ENCODE results near the gene DCP1A.
"Not testable (repeated sequence)": the region's sequence is repeated elsewhere in the genome, so short reads cannot be mapped to it uniquely, and the experiment has no call there.

The DCP1A gene

GRCh38 chr3:53347261-53348064 is at the start of gene DCP1A:
Gene DCP1A, minus strand, starts transcription at chr3:53347543. Its CDS starts 26 bp downstream, at chr3:53347517.
- peak; percentile 14 for FAIRE-seq

GRCh38 chr3:53384465-53385423 is 37.4 kb upstream of the DCP1A start:
- FAIRE-seq = no peak

- no peak for FAIRE-seq
Observed at GRCh38 chr3:53382106-53382505, 34.8 kb upstream of the DCP1A start.

GRCh38 chr3:53380306-53380705 is 33.0 kb upstream of the DCP1A start:
- FAIRE-seq = no peak

- FAIRE-seq = no peak
Observed at GRCh38 chr3:53379898-53380297, 32.6 kb upstream of the DCP1A start.

GRCh38 chr3:53377794-53378193 is 30.5 kb upstream of the DCP1A start:
- no peak for FAIRE-seq

GRCh38 chr3:53376679-53377078 is 29.3 kb upstream of the DCP1A start:
- no peak for FAIRE-seq

- peak; percentile 51 for FAIRE-seq
Observed at GRCh38 chr3:53375019-53375418, 27.7 kb upstream of the DCP1A start.

- FAIRE-seq = not testable (repeated sequence)
Observed at GRCh38 chr3:53370719-53371118, 23.4 kb upstream of the DCP1A start.

GRCh38 chr3:53361852-53362251 is 14.5 kb upstream of the DCP1A start:
- FAIRE-seq = no peak

GRCh38 chr3:53357458-53357857 is 10.1 kb upstream of the DCP1A start:
- no peak for FAIRE-seq

GRCh38 chr3:53354945-53355498 is 7.7 kb upstream of the DCP1A start:
- no peak for FAIRE-seq

- no peak for FAIRE-seq
Observed at GRCh38 chr3:53353202-53353601, 5.9 kb upstream of the DCP1A start.

GRCh38 chr3:53350652-53351051 is 3.3 kb upstream of the DCP1A start:
- FAIRE-seq = no peak

GRCh38 chr3:53348118-53348517 is 775 bp upstream of the DCP1A start:
- not testable (repeated sequence) for FAIRE-seq

GRCh38 chr3:53346922-53347260 is 452 bp downstream of the DCP1A start:
- no peak for FAIRE-seq

- no peak for FAIRE-seq
Observed at GRCh38 chr3:53346514-53346913, 829 bp downstream of the DCP1A start.

GRCh38 chr3:53342353-53342752 is 5.0 kb downstream of the DCP1A start:
- FAIRE-seq = no peak

GRCh38 chr3:53337167-53337940 is 10.0 kb downstream of the DCP1A start:
- FAIRE-seq = no peak

- no peak for FAIRE-seq
Observed at GRCh38 chr3:53334742-53335141, 12.6 kb downstream of the DCP1A start.

- FAIRE-seq = no peak
Observed at GRCh38 chr3:53331871-53332270, 15.5 kb downstream of the DCP1A start.

GRCh38 chr3:53329897-53330296 is 17.4 kb downstream of the DCP1A start:
- FAIRE-seq = no peak

- no peak for FAIRE-seq
Observed at GRCh38 chr3:53328746-53329145, 18.6 kb downstream of the DCP1A start.
